ENCODE results near the gene ZNF445. TPM values are rescaled to one million over a fixed set of nuclear protein-coding genes. Genes with fewer than 3 reads are reported as not detected.
"Not testable (repeated sequence)": the region's sequence is repeated elsewhere in the genome, so short reads cannot be mapped to it uniquely, and the experiment has no call there.

The ZNF445 gene
- total RNA-seq, 1 experiment from 2014 or later = 11.9 TPM

- H3K27me3 ChIP-seq (ENCODE audit: control insufficient read depth, insufficient read depth, low read length); CTCF ChIA-PET; H3K4me1 ChIP-seq (ENCODE audit: control insufficient read depth, insufficient read depth, low read length); intact Hi-C loops (cut with micrococcal nuclease; ENCODE audit: unreplicated experiment); ATAC-seq; BruUV-seq (replicated peaks); H3K27ac ChIP-seq (ENCODE audit: low read length); H3K36me3 ChIP-seq (ENCODE audit: control insufficient read depth, insufficient read depth, low read length); H3K9me3 ChIP-seq (ENCODE audit: control insufficient read depth, insufficient read depth, low read depth, low read length); DNase-seq (ENCODE audit: low read depth, low spot score); in situ Hi-C loops (cut with HindIII; ENCODE audit: low pct_unique_long_range_greater_than_20kb, low sequenced_read_pairs); H3K4me3 ChIP-seq (ENCODE audit: low read depth in 2 of 2, low read length in 2 of 2): not testable (repeated sequence)
- POLR2A ChIA-PET = interaction anchor here (0.6 kb wide), 1 partner anchor 12 kb away, joined by 4 read pairs; no protein-coding TSS in a partner anchor
Observed at GRCh38 chr3:44468099-44468537, 9.4 kb downstream of the ZNF445 start.

- ATAC-seq (no peak), DNase-seq (ENCODE audit: low read depth, low spot score) (no peak)
- POLR2A ChIA-PET = no interaction called here
- CTCF ChIA-PET = no interaction called here
- Histone ChIP-seq H3K4me3 (ENCODE audit: low read depth in 2 of 2, low read length in 2 of 2) (no peak overlapping the region), H3K9me3 (ENCODE audit: control insufficient read depth, insufficient read depth, low read depth, low read length) (no peaks in the 10 kb centered on the region; the same call in 1 of the 2 replicates), H3K36me3 (ENCODE audit: control insufficient read depth, insufficient read depth, low read length) (no peaks in the 10 kb centered on the region), H3K27ac (ENCODE audit: low read length) (no peak overlapping the region), H3K27me3 (ENCODE audit: control insufficient read depth, insufficient read depth, low read length) (no peaks in the 10 kb centered on the region), H3K4me1 (ENCODE audit: control insufficient read depth, insufficient read depth, low read length) (no peaks in the 10 kb centered on the region)
- TF ChIP-seq REST (IDR thresholded peaks at IDR 0.05; ENCODE audit: insufficient read depth in 1 of 2, low read depth in 2 of 2, low read length in 1 of 2) (no peak), SIN3A (IDR thresholded peaks at IDR 0.05; ENCODE audit: borderline replicate concordance, insufficient read depth, low read depth, low read length) (no peak), POLR2AphosphoS5 (IDR thresholded peaks at IDR 0.05; ENCODE audit: low read depth, low read length) (no peak), TCF7L2 (IDR thresholded peaks at IDR 0.05; ENCODE audit: low read depth, low read length) (no peak), CTCF (IDR thresholded peaks at IDR 0.05) (no peak)
- in situ Hi-C loops (cut with HindIII; ENCODE audit: low pct_unique_long_range_greater_than_20kb, low sequenced_read_pairs) = no loop called here
- intact Hi-C loops (cut with micrococcal nuclease; ENCODE audit: unreplicated experiment) = no loop called here
- no TSS peak for BruUV-seq (replicated peaks)
Observed at GRCh38 chr3:44467241-44467640, 10.2 kb downstream of the ZNF445 start.

GRCh38 chr3:44464920-44465319 lies 12.6 kb downstream of the ZNF445 start:
- intact Hi-C loops (cut with micrococcal nuclease; ENCODE audit: unreplicated experiment); H3K27me3 ChIP-seq (ENCODE audit: control insufficient read depth, insufficient read depth, low read length); H3K4me1 ChIP-seq (ENCODE audit: control insufficient read depth, insufficient read depth, low read length); H3K9me3 ChIP-seq (ENCODE audit: control insufficient read depth, insufficient read depth, low read depth, low read length); in situ Hi-C loops (cut with HindIII; ENCODE audit: low pct_unique_long_range_greater_than_20kb, low sequenced_read_pairs); CTCF ChIA-PET; DNase-seq (ENCODE audit: low read depth, low spot score); ATAC-seq; H3K36me3 ChIP-seq (ENCODE audit: control insufficient read depth, insufficient read depth, low read length); POLR2A ChIA-PET; H3K4me3 ChIP-seq (ENCODE audit: low read depth in 2 of 2, low read length in 2 of 2); H3K27ac ChIP-seq (ENCODE audit: low read length); BruUV-seq (replicated peaks): not testable (repeated sequence)

Measured in Panc1 (cell line).